ENCODE data around the gene SPC24. TPM values are rescaled to one million over a fixed set of nuclear protein-coding genes. Genes with fewer than 3 reads are reported as not detected.
A peak's percentile ranks its signal among the peaks of the same experiment; 100 is the strongest.

SPC24 gene
- total and polyA plus RNA-seq, 2 donors (not counting 3 experiments of a cell fraction or from before 2014, with no cell fraction given): 19.8 to 70.0 TPM

GRCh38 chr19:11204076-11204602, 48.6 kb upstream of the SPC24 start:
- peaks cover 5% of the 10 kb centered on the region for H3K4me1 ChIP-seq (ENCODE audit: control insufficient read depth, extremely low read depth, insufficient read depth, low read length)
- no peaks in the 10 kb centered on the region for H3K27me3 ChIP-seq (ENCODE audit: control insufficient read depth in 2 of 2, insufficient read depth in 2 of 2, low read length in 2 of 2)
- H3K79me2 ChIP-seq (ENCODE audit: control insufficient read depth, insufficient read depth, low read length): no peaks in the 10 kb centered on the region
- H3K9me1 ChIP-seq (replicated peaks; ENCODE audit: control insufficient read depth, extremely low read depth, insufficient read depth, low read length): no peaks in the 10 kb centered on the region
- intact Hi-C loops (cut with micrococcal nuclease) (loop anchor here (5.0 kb wide), 1 partner anchor 267 kb away; no protein-coding TSS in a partner anchor), dilution Hi-C loops (cut with MboI; ENCODE audit: extremely low pct_ligation_motif_present, low sequenced_read_pairs) (no loop called here)
- no peak overlapping the region for H2AFZ ChIP-seq (ENCODE audit: low read depth, low read length)
- no peaks in the 10 kb centered on the region for H4K20me1 ChIP-seq (replicated peaks; ENCODE audit: control insufficient read depth, extremely low read depth, insufficient read depth, low read length)
- FAIRE-seq: no peak
- H3K4me3 ChIP-seq (replicated peaks in 1 of 3; ENCODE audit: insufficient read depth in 1 of 3, low read depth in 1 of 3, low read length in 3 of 3): no peak overlapping the region
- ChIA-PET POLR2A (no interaction called here), CTCF (interaction anchor here (0.6 to 7.6 kb wide), 12 partner anchors 13 to 278 kb away, joined by 3 to 116 read pairs (median 4); no protein-coding TSS in a partner anchor)
- H3K36me3 ChIP-seq (ENCODE audit: control insufficient read depth in 2 of 2, extremely low read depth in 1 of 2, insufficient read depth in 2 of 2, low read length in 2 of 2): peaks cover 5 to 36% of the 10 kb centered on the region in 2 experiments
- H3K9me3 ChIP-seq (replicated peaks; ENCODE audit: control insufficient read depth, insufficient read depth, low read length): no peaks in the 10 kb centered on the region
- H3K9ac ChIP-seq (replicated peaks; ENCODE audit: extremely low read depth, insufficient read depth, low read length): no peak overlapping the region
- DNase-seq (ENCODE audit: low read depth, low spot score): no peak
- BruUV-seq (replicated peaks): no TSS peak
- no peak overlapping the region for H3K4me2 ChIP-seq (ENCODE audit: insufficient read depth, low read length)
- peak overlapping the region; percentile 5 for H3K27ac ChIP-seq (ENCODE audit: insufficient read depth, low read depth, low read length)
- TF ChIP-seq EZH2 (IDR thresholded peaks at IDR 0.05; ENCODE audit: borderline replicate concordance, low read depth, low read length, severe bottlenecking): no peak
- peak; percentile 59 for TF ChIP-seq FOS (IDR thresholded peaks at IDR 0.05; ENCODE audit: borderline replicate concordance, insufficient read depth, low read length)

- H2AFZ ChIP-seq (ENCODE audit: low read depth, low read length): no peak overlapping the region
- peak; percentile 54 for DNase-seq (ENCODE audit: low read depth, low spot score)
- no peaks in the 10 kb centered on the region for H3K27me3 ChIP-seq (ENCODE audit: control insufficient read depth in 2 of 2, insufficient read depth in 2 of 2, low read length in 2 of 2)
- intact Hi-C loops (cut with micrococcal nuclease): loop anchor here (1.0 to 5.0 kb wide), 4 partner anchors 65 to 266 kb away; no protein-coding TSS in a partner anchor
- H3K9ac ChIP-seq (replicated peaks; ENCODE audit: extremely low read depth, insufficient read depth, low read length): no peak overlapping the region
- FAIRE-seq: peak; percentile 80
- BruUV-seq (replicated peaks): no TSS peak
- H3K9me3 ChIP-seq (replicated peaks; ENCODE audit: control insufficient read depth, insufficient read depth, low read length): no peaks in the 10 kb centered on the region
- TF ChIP-seq MAX (IDR thresholded peaks at IDR 0.05; ENCODE audit: insufficient read depth, insufficient read length) (no peak), POLR2AphosphoS5 (IDR thresholded peaks at IDR 0.05; ENCODE audit: insufficient read depth, low read depth, low read length) (peak; percentile 29), CTCF (IDR thresholded peaks at IDR 0.05; ENCODE audit: extremely low read depth in 1 of 2, insufficient read depth in 1 of 2, low read depth in 1 of 2, low read length in 2 of 2) (peak; percentile 80 to 93), MYC (IDR thresholded peaks at IDR 0.05; ENCODE audit: low read depth, low read length) (no peak)
- no peak overlapping the region for H3K4me2 ChIP-seq (ENCODE audit: insufficient read depth, low read length)
- peak overlapping the region; percentile 49 for H3K27ac ChIP-seq (ENCODE audit: insufficient read depth, low read depth, low read length)
- H3K4me1 ChIP-seq (ENCODE audit: control insufficient read depth, extremely low read depth, insufficient read depth, low read length): peaks cover 5% of the 10 kb centered on the region
- H4K20me1 ChIP-seq (replicated peaks; ENCODE audit: control insufficient read depth, extremely low read depth, insufficient read depth, low read length): no peaks in the 10 kb centered on the region
- dilution Hi-C loops (cut with MboI; ENCODE audit: extremely low pct_ligation_motif_present, low sequenced_read_pairs): no loop called here
- ChIA-PET POLR2A (no interaction called here), CTCF (interaction anchor here (0.6 to 7.6 kb wide), 16 partner anchors 9 to 279 kb away, joined by 3 to 116 read pairs (median 4); no protein-coding TSS in a partner anchor)
- peaks cover 5 to 35% of the 10 kb centered on the region in 2 experiments for H3K36me3 ChIP-seq (ENCODE audit: control insufficient read depth in 2 of 2, extremely low read depth in 1 of 2, insufficient read depth in 2 of 2, low read length in 2 of 2)
- no peak overlapping the region for H3K4me3 ChIP-seq (replicated peaks in 1 of 3; ENCODE audit: insufficient read depth in 1 of 3, low read depth in 1 of 3, low read length in 3 of 3)
- no peaks in the 10 kb centered on the region for H3K9me1 ChIP-seq (replicated peaks; ENCODE audit: control insufficient read depth, extremely low read depth, insufficient read depth, low read length)
- H3K79me2 ChIP-seq (ENCODE audit: control insufficient read depth, insufficient read depth, low read length): no peaks in the 10 kb centered on the region
Observed at GRCh38 chr19:11203194-11204075, 47.9 kb upstream of the SPC24 start.

All from endothelial cell of umbilical vein (primary cell).